Naive B cell (primary cell): ENCODE results near the gene SNX13. TPM values are rescaled to one million over a fixed set of nuclear protein-coding genes. Genes with fewer than 3 reads are reported as not detected.

ENCODE experiments used
- ATAC-seq, 2 donors: fragments of 150-1000 bp; cut with Tn5 transposase; 2 replicates each; pipeline ENCODE4 v1.10.0; 2021; ENCODE audit warnings: low read depth in 2 of 2, mild to moderate bottlenecking in 2 of 2, moderate library complexity in 2 of 2
- DNase-seq: peaks from one replicate; pipeline ENCODE4 v3.0.0; 2022
- H3K27ac Mint-ChIP-seq, 6 donors: one replicate each; pipeline ENCODE4 v1.8.0; 2020 to 2022; ENCODE audit warnings: mild to moderate bottlenecking in 6 of 6, mixed read lengths in 6 of 6, moderate library complexity in 5 of 6, inconsistent platforms in 2 of 6
- H3K27me3 Mint-ChIP-seq, 3 donors: one replicate each; pipeline ENCODE4 v1.8.0; 2021 to 2022; ENCODE audit warnings: mixed read lengths in 3 of 3, mild to moderate bottlenecking in 1 of 3
- H3K36me3 Mint-ChIP-seq, 2 donors: one replicate each; pipeline ENCODE4 v1.8.0; 2020 to 2022; ENCODE audit warnings: mixed read lengths in 2 of 2, inconsistent platforms in 1 of 2, mild to moderate bottlenecking in 1 of 2
- H3K4me1 Mint-ChIP-seq, 3 donors: one replicate each; pipeline ENCODE4 v1.8.0; 2020 to 2022; ENCODE audit warnings: mixed read lengths in 3 of 3, inconsistent platforms in 1 of 3, mild to moderate bottlenecking in 1 of 3, moderate library complexity in 1 of 3
- H3K4me3 Mint-ChIP-seq, 8 donors: one replicate each; pipeline ENCODE4 v1.8.0; 2020 to 2022; ENCODE audit warnings: mild to moderate bottlenecking in 8 of 8, mixed read lengths in 8 of 8, moderate library complexity in 8 of 8, inconsistent platforms in 2 of 8
- H3K9me3 Mint-ChIP-seq, 7 donors: one replicate each; pipeline ENCODE4 v1.8.0; 2020 to 2022; ENCODE audit warnings: mixed read lengths in 7 of 7, mild to moderate bottlenecking in 5 of 7, inconsistent platforms in 2 of 7, moderate library complexity in 1 of 7
- polyA plus RNA-seq, 6 donors: library from polyadenylated mRNA; unstranded; fragments of 300-500 nt; fragmentation: Illumina TruSeq; gene quantifications; one replicate each; pipeline ENCODE4 v1.2.3, GENCODE V29; 2021; ENCODE audit warnings: low read depth in 6 of 6

Gene SNX13
- polyA plus RNA-seq, 6 donors from 2014 or later = 18.4 to 23.7 (median 20.5) TPM

DNA sequence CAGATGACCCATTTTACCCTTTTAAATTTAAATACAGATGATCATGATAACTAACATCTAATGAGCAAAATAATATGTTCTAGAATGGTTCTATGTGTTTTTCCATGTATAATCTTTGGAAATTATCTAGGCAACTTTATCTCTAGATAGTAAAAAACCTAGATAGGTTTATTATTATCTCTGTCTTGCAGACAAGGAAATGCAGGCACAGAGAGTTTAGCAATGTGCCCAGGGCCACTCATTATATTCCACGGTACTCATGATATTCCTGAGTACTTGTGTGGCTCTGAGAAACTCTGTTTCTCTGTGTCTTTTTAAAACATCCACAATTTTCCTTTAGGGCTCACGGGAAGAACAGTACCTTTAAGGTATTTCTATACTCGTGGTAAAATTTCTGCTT is 26.4 kb upstream of the SNX13 start:
- DNase-seq = no peak
- H3K9me3 Mint-ChIP-seq = no peaks in the 10 kb centered on the region
- H3K4me3 Mint-ChIP-seq = no peak overlapping the region
- H3K27me3 Mint-ChIP-seq = peaks cover 10 to 14% (median 12%) of the 10 kb centered on the region in 3 donors
- no peaks in the 10 kb centered on the region for H3K36me3 Mint-ChIP-seq
- H3K27ac Mint-ChIP-seq = no peak overlapping the region
- no peak for ATAC-seq
- H3K4me1 Mint-ChIP-seq = no peaks in the 10 kb centered on the region

DNA sequence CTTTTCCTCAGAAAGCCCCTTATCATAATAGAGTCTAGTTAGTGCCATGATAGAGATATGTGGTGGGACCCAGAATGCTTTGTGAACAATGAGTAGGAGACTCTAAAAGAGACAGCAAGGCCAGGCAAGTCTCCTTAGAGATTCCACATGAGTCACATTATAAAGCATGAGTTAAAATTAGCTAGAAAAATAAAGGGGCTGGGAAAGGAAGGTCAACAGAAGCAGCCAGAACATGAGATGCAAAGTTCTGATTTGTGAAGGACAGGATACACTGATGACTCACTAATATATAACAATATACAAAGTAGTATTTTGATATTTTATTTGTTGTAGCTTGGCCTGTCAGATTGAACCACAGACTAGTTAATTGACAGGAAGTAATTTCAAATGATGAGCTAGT is 25.3 kb upstream of the SNX13 start:
- Mint-ChIP-seq H3K4me1 (no peaks in the 10 kb centered on the region), H3K9me3 (no peaks in the 10 kb centered on the region), H3K27me3 (peaks cover 10 to 14% (median 12%) of the 10 kb centered on the region in 3 donors), H3K27ac (no peak overlapping the region), H3K36me3 (no peaks in the 10 kb centered on the region), H3K4me3 (no peak overlapping the region)
- no peak for DNase-seq
- ATAC-seq = no peak

DNA sequence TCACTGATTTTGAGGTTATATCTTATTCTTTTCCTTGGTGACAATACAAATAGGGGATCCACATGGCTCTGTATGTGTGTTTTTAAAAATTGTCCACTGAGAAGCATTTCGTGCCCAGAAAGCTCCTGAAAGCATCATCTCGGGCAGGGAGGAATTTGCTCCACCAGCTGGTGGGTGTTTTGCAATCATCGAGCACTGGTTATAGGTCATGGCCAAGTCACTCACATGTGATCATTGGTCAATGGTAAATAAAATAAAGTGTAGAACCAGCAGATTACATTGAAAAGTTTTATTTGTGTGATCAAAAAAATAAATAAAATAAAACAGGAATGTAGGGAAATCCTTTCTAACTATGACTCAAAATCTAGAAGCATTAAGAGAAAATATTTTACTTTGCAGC is 23.0 kb upstream of the SNX13 start:
- Mint-ChIP-seq H3K36me3 (no peaks in the 10 kb centered on the region), H3K4me3 (no peak overlapping the region), H3K4me1 (no peaks in the 10 kb centered on the region), H3K27ac (no peak overlapping the region), H3K9me3 (no peaks in the 10 kb centered on the region), H3K27me3 (peaks cover 0 to 18% (median 7%) of the 10 kb centered on the region in 3 donors)
- no peak for ATAC-seq
- DNase-seq = no peak

DNA sequence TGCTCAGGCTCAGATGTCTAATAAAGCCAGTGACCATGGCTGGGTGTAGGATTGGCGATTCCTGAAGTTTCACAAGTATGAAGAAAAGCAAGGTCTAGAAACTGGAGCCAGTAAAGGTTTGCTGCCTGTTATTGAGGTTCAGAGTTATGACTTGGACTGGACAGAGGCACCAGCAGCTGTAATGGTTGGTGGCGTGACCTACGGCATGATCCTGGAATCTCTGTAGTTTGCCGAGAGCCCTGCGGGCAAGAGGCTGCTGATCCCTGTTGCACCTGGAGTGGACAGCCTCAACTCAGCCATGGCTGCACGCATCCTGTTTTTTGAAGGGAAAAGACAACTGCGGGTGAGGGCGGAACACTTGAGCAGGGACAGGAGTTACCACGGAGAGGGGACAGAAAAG is 22.4 kb upstream of the SNX13 start:
- Mint-ChIP-seq H3K4me3 (no peak overlapping the region), H3K4me1 (no peaks in the 10 kb centered on the region), H3K9me3 (no peaks in the 10 kb centered on the region), H3K27ac (no peak overlapping the region), H3K27me3 (peaks cover 0 to 16% (median 10%) of the 10 kb centered on the region in 3 donors), H3K36me3 (no peaks in the 10 kb centered on the region)
- ATAC-seq = no peak
- no peak for DNase-seq

DNA sequence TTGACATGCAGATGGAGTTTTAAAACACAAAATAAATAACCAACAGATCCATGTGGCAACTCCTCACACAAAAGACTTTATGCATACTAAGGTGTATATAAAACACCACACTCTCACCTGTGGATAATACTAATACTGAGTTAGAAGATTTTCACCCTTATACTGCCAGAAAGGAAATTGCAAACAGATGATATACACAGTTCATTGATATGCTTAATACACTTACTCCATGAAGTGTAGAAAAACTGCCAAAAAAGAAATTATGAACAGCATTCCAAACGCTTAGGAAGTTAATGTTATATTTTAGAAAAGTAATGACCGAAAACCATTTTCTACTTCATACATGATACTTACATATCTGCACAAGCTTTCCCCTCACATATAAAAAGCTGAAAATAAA is 17.6 kb upstream of the SNX13 start:
- H3K4me3 Mint-ChIP-seq = no peak overlapping the region
- H3K27ac Mint-ChIP-seq = no peak overlapping the region
- H3K36me3 Mint-ChIP-seq = no peaks in the 10 kb centered on the region
- no peaks in the 10 kb centered on the region for H3K4me1 Mint-ChIP-seq
- no peak for DNase-seq
- H3K27me3 Mint-ChIP-seq = peaks cover 0 to 8% (median 7%) of the 10 kb centered on the region in 3 donors
- no peaks in the 10 kb centered on the region for H3K9me3 Mint-ChIP-seq
- ATAC-seq = no peak

DNA sequence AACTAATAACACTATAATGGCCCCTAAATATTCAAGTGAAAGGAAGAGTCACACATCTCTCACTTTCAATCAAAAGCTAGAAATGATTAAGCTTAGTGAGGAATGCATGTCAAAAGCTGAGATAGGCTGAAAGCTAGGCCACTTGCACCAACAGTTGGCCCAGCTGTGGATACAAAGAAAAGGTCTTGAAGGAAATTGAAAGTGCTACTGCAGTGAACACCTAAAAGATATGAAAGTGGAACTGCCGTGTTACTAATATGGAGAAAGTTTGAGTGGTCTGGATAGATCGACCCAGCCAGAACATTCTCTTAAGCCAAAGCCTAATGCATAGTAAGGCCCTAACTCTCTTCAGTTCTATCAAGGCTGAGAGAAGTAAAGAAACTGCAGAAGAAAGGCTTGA is 12.1 kb upstream of the SNX13 start:
- Mint-ChIP-seq H3K4me1 (peaks cover 4 to 6% (median 5%) of the 10 kb centered on the region in 3 donors), H3K36me3 (no peaks in the 10 kb centered on the region), H3K4me3 (peak overlapping the region in 1 of 8 donors; percentile 62), H3K9me3 (no peaks in the 10 kb centered on the region), H3K27me3 (peaks cover 0 to 4% (median 0%) of the 10 kb centered on the region in 3 donors), H3K27ac (no peak overlapping the region)
- DNase-seq = no peak
- peak; percentile 25 to 54 for ATAC-seq

DNA sequence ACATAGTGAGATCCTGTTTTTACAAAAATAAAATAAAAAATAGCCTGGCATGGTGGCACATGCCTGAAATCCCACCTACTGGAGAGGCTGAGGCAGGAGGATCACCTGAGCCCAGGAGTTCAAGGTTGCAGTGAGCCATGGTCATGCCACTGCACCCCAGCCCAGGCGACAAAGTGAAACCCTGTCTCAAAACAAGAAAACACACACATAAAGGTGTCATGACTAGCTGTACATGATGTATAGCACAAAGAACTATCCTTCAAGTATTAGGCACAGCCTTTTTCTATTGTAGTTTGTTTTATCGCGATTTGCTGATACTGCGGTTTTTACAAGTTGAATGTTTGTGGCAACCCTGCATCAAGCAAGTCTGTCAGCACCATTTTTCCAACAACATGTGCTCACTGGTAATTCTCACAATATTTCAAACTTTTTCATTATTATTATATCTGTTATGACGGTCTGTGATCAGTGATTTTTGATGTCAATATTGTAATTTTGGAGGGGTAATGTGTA is 11.5 kb upstream of the SNX13 start:
- ATAC-seq = no peak

DNA sequence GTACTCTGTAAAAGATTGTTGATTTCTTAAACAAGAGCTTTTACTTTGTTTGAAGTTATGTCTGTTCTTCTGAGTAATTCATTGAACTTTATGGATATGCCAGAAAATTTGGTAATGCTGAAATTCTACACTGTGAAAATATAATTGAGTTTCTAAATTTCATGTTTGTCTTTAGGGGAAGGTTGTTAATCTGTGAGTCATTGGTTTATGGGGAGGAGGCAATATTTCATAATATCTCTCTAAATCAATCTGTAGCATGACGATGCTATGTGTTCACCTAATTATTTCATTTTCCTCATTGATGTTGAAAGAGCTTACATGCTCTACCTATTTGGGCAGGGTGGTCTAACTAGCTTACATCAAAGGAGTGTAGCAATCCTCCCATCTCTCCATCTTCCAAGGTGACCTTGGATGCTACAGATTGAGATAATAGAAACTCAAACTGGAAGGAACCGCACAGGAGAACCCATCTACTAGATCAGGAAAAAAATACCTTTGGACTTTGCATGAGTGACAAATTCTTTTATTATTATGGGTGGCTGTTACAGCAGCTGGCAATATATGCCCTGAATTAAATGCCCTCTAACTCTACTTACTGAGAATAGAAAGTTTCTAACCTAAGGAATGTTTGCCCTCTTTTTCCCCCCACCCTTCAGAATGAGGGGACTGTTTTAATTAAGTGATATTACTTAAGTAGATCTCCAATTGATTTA is 8.4 kb upstream of the SNX13 start:
- Mint-ChIP-seq H3K27ac (no peak overlapping the region), H3K27me3 (no peaks in the 10 kb centered on the region), H3K4me3 (no peak overlapping the region), H3K4me1 (peaks cover 7 to 12% (median 9%) of the 10 kb centered on the region in 3 donors), H3K36me3 (no peaks in the 10 kb centered on the region), H3K9me3 (no peaks in the 10 kb centered on the region)
- ATAC-seq (no peak), DNase-seq (no peak)

More for the DNA sequence above, 11.5 kb upstream of the SNX13 start:
- DNase-seq = no peak
- H3K9me3 Mint-ChIP-seq = no peaks in the 10 kb centered on the region
- H3K4me1 Mint-ChIP-seq = peaks cover 7 to 9% (median 9%) of the 10 kb centered on the region in 3 donors
- no peak overlapping the region for H3K27ac Mint-ChIP-seq
- H3K27me3 Mint-ChIP-seq = peaks cover 0 to 4% (median 0%) of the 10 kb centered on the region in 3 donors
- no peaks in the 10 kb centered on the region for H3K36me3 Mint-ChIP-seq
- no peak overlapping the region for H3K4me3 Mint-ChIP-seq

DNA sequence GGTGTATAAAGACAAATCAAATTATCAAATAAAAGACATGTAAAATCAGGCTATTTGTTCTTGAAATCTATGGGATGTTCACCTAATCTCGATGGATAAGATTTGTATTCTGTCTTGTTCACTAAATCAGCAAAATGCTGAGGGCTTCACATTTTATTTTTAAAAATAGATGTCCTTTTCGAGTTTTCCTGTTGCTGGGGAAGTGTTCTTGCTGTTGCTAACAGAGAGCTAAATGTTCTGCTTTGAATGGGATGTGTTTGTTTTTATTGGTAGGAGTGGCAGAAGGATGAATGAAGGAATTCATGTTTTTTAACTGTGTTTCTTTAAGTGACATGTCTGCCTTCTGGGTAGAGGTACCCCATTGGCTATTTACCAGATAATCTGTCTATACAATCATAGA is 7.3 kb upstream of the SNX13 start:
- Mint-ChIP-seq H3K36me3 (no peaks in the 10 kb centered on the region), H3K27me3 (no peaks in the 10 kb centered on the region), H3K4me1 (peaks cover 7 to 12% (median 9%) of the 10 kb centered on the region in 3 donors), H3K27ac (peak overlapping the region in 4 of 6 donors; percentile 22 to 86 (median 75)), H3K9me3 (no peaks in the 10 kb centered on the region), H3K4me3 (peak overlapping the region in 1 of 8 donors; percentile 51)
- ATAC-seq (no peak), DNase-seq (no peak)

DNA sequence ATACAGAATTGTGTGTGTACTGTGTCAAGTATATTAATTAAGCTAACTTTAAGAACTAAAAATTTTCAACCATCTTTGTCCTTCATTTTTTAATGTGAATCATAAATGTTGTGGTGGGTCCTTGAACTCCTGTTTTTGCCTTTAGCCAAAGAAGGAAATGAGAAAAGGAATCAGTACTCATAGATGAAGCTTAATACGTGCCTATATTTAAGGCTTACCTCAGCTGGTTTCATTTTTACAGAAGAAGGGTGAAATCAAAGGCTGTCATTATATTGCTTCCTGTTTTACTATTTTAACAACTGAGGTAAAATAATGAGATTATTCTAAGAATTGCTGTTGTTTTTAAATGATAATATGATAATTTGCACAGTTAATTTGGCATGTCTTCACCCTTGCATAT is 6.3 kb upstream of the SNX13 start:
- Mint-ChIP-seq H3K9me3 (no peaks in the 10 kb centered on the region), H3K4me3 (peak overlapping the region in 4 of 8 donors; percentile 5 to 56 (median 36)), H3K4me1 (peaks cover 11 to 13% (median 12%) of the 10 kb centered on the region in 3 donors), H3K36me3 (no peaks in the 10 kb centered on the region), H3K27ac (peak overlapping the region in 1 of 6 donors; percentile 22), H3K27me3 (no peaks in the 10 kb centered on the region)
- ATAC-seq (peak; percentile 73 to 85), DNase-seq (peak; percentile 12)

DNA sequence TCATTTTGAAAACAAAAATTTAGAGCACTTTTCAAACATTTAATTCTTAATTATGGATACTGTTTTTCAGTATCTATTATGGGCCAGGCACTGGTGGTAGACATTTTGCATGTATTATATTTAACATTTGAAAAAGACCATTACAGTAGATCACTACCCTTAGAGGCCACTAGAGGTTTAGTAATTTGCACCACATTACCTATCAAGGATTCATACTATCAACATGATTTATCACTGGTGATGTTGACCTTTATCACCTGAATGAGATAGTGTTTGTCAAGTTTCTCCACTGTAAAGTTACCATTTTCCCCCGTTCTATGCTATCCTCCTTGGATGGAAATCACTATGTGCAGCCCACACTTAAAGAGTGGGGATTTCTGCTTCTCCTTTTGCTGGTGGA is 4.4 kb upstream of the SNX13 start:
- peak overlapping the region in 1 of 6 donors; percentile 18 for H3K27ac Mint-ChIP-seq

DNA sequence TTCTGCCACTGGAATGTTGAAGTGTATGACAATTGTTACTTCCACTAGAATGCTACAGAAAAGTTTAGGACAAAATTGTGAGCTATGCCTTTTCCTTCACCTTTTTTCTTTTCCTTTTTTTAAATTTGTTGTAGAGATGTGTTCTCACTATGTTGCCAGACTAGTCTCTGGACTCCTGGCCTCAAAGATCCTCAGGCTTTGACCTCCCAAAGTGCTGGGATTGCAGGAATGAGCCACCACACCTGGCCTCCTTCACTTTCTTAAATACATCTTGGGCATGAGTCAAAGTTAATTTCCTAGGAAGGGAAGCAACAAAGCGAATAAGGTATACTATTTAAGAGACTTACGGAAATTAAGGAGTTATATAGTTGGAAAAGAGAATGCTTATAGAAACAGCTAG is 2.7 kb upstream of the SNX13 start:
- Mint-ChIP-seq H3K4me3 (peak overlapping the region in 3 of 8 donors; percentile 30 to 72 (median 48)), H3K27ac (no peak overlapping the region), H3K4me1 (peaks cover 27 to 40% (median 31%) of the 10 kb centered on the region in 3 donors)

More for the DNA sequence above, 4.4 kb upstream of the SNX13 start:
- Mint-ChIP-seq H3K4me1 (peaks cover 18 to 23% (median 18%) of the 10 kb centered on the region in 3 donors), H3K9me3 (no peaks in the 10 kb centered on the region), H3K36me3 (no peaks in the 10 kb centered on the region), H3K4me3 (peak overlapping the region in 1 of 8 donors; percentile 23), H3K27me3 (no peaks in the 10 kb centered on the region)
- DNase-seq (no peak), ATAC-seq (no peak)

DNA sequence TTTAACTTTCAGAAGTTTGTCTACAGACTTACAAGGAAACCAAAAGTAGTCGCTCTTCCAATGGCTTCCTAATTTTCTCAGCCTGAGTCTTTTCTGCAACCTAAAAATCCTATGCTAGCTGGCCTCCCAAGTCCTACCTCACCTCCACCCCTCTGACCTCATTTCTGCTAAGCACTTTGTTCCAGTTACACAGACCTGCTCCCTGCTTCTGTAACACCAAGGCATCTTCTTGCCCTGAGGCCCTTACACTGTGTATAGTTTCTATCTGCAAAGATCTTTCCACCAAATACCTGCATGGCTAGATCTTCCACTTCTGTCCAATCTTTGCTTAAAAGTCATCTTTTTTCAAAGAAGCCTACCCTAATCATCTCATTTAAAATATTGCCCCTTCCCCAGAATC is 1.9 kb upstream of the SNX13 start:
- H3K9me3 Mint-ChIP-seq = no peaks in the 10 kb centered on the region
- peak overlapping the region in 5 of 8 donors; percentile 4 to 99 (median 41) for H3K4me3 Mint-ChIP-seq
- ATAC-seq = no peak
- peak overlapping the region in 3 of 6 donors; percentile 5 to 21 (median 18) for H3K27ac Mint-ChIP-seq
- peaks cover 27 to 42% (median 32%) of the 10 kb centered on the region in 3 donors for H3K4me1 Mint-ChIP-seq
- H3K27me3 Mint-ChIP-seq = no peaks in the 10 kb centered on the region
- DNase-seq = no peak
- no peaks in the 10 kb centered on the region for H3K36me3 Mint-ChIP-seq

More for the DNA sequence above, 2.7 kb upstream of the SNX13 start:
- ATAC-seq (no peak), DNase-seq (no peak)
- H3K9me3 Mint-ChIP-seq = no peaks in the 10 kb centered on the region
- no peaks in the 10 kb centered on the region for H3K36me3 Mint-ChIP-seq
- no peaks in the 10 kb centered on the region for H3K27me3 Mint-ChIP-seq

DNA sequence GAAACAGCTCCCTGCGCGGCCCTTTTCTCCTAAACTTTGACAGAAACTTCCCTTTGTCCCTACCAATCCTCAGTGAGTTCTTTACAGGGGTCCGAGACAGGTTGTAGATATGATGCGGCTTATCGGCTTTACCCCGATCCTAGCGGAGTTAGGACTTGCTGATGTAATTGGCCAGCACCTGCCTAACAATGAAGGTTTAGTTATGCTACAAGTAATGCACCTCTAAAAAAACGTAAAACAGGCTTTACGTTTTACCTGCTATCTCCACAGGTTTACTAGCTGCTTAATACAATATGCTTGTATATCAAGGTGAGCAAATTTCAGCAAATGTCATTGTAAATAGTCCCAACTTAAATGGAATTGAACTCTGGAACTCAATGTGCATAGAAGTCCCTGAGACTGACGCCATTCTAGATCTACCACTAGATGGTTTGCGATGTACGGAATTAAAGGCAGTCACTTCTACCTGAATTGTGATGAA is 697 bp upstream of the SNX13 start:
- Mint-ChIP-seq H3K36me3 (no peaks in the 10 kb centered on the region), H3K27me3 (no peaks in the 10 kb centered on the region), H3K4me1 (peaks cover 31 to 39% (median 37%) of the 10 kb centered on the region in 3 donors), H3K27ac (peak overlapping the region; percentile 99), H3K9me3 (no peaks in the 10 kb centered on the region), H3K4me3 (peak overlapping the region; percentile 97 to 100 (median 99))
- ATAC-seq (no peak), DNase-seq (peak; percentile 14)
